ENCODE data around the gene DCST1. TPM values are rescaled to one million over a fixed set of nuclear protein-coding genes. Genes with fewer than 3 reads are reported as not detected.
A peak's percentile ranks its signal among the peaks of the same experiment; 100 is the strongest.

Gene DCST1
- total and polyA plus RNA-seq, 2 of the 13 experiments (the other 11 are each of a cell fraction or from before 2014, with no cell fraction given) = 0.04 TPM; not detected in 1

- peak; percentile 25; the same call in 1 of the 2 replicates for TF ChIP-seq ZNF687 (CRISPR knock-in tag; IDR thresholded peaks at IDR 0.05)
- TF ChIP-seq PCBP1 (IDR thresholded peaks at IDR 0.05; ENCODE audit: borderline replicate concordance, low read depth, low read length) = peak; percentile 90
- TF ChIP-seq NR2F2 (IDR thresholded peaks at IDR 0.05; ENCODE audit: borderline replicate concordance, low read depth) = no peak
- TF ChIP-seq, protein P1, sequence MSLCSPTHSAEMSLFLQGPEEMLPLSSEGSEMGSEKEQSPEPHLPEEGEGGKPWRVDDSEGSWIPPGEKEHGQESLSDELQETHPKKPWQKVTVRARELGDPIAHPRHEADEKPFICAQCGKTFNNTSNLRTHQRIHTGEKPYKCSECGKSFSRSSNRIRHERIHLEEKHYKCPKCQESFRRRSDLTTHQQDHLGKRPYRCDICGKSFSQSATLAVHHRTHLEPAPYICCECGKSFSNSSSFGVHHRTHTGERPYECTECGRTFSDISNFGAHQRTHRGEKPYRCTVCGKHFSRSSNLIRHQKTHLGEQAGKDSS (CRISPR knock-in tag; IDR thresholded peaks at IDR 0.05; ENCODE audit: borderline replicate concordance, low read depth) = no peak
- no peak for TF ChIP-seq AKNA (CRISPR knock-in tag; IDR thresholded peaks at IDR 0.05; ENCODE audit: borderline replicate concordance)
- no peak for TF ChIP-seq CHD2 (IDR thresholded peaks at IDR 0.05; ENCODE audit: low read depth, low read length)
- no peak for TF ChIP-seq ZNF256 (CRISPR knock-in tag; conservative IDR thresholded peaks at IDR 0.05)
- TF ChIP-seq NR2F6 (IDR thresholded peaks at IDR 0.05) = no peak
- no peak for TF ChIP-seq NR2F6 (CRISPR knock-in tag; IDR thresholded peaks at IDR 0.05)
- TF ChIP-seq MXI1 (IDR thresholded peaks at IDR 0.05; ENCODE audit: borderline replicate concordance, low read depth, low read length) = no peak
- TF ChIP-seq ZNF512B (CRISPR knock-in tag; IDR thresholded peaks at IDR 0.05; ENCODE audit: borderline replicate concordance) = no peak
- peak; percentile 27; the same call in 1 of the 2 replicates for TF ChIP-seq NFYC (CRISPR knock-in tag; IDR thresholded peaks at IDR 0.05)
- no peak; the same call in 1 of the 2 replicates for TF ChIP-seq HNRNPL (IDR thresholded peaks at IDR 0.05; ENCODE audit: low read depth, low read length)
- TF ChIP-seq ZNF724P (CRISPR knock-in tag; IDR thresholded peaks at IDR 0.05; ENCODE audit: borderline replicate concordance) = no peak
These were observed 21.5 kb upstream of the DCST1 start (continued) for GRCh38 chr1:155012026-155012546.
